Stimulated activated CD8-positive, alpha-beta memory T cell treated with anti-CD3 and anti-CD28 coated beads, Interleukin-4, amount 100 ng/mL, for 1 hour (primary cell): Measurements from ENCODE around the gene FIGNL1.

Experiments used
- DNase-seq, 2 donors: peaks; one replicate each; pipeline ENCODE4 v3.0.0-alpha.2; 2020; ENCODE audit warnings: low read depth in 2 of 2, low spot score in 1 of 2

Gene FIGNL1

DNA sequence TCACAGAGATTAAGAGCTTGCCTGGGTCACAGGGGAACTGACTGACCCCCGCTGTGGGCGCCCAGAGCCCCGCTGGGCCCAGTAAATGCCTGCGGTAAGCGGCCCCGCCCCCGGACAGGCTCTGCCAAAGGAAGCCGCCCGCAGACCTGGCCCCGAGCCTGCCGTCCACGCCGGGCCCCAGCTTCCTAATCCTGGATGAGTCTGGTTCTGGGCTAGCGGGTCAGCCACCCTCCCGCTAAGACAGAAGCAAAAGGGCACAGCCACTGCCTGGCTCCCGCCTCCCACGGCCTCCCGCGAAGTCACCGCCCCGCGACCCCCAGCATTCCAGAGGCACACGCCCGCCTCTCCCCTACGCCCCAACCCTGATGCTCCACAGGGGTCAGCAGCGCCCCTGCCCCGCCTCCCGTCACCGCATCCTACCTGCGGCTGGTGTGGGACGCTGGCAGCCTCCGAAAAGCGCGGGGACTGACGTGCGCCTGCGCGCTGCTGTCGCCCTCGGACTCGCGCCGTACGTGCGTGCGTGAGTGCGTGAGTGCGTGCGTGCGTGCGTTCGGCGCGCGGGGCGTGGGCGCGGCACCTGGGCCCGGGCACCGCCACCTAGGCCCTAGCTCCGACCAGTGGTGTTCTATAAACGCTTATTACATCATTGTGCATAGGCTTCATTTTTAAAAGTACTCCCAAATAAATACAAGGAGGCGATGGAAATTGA, at the start of gene FIGNL1:
FIGNL1 (minus strand) TSS at position 470 of the 709 bp plus-strand sequence. CDS start 3,063 bp downstream, outside the sequence.
- peak; percentile 56 to 59 for DNase-seq

- DNase-seq, result no peak
Measured at GRCh38 chr7:50499092-50499491, 48.9 kb upstream of the FIGNL1 start.

GRCh38 chr7:50497968-50498367, 47.8 kb upstream of the FIGNL1 start:
- no peak for DNase-seq

DNA sequence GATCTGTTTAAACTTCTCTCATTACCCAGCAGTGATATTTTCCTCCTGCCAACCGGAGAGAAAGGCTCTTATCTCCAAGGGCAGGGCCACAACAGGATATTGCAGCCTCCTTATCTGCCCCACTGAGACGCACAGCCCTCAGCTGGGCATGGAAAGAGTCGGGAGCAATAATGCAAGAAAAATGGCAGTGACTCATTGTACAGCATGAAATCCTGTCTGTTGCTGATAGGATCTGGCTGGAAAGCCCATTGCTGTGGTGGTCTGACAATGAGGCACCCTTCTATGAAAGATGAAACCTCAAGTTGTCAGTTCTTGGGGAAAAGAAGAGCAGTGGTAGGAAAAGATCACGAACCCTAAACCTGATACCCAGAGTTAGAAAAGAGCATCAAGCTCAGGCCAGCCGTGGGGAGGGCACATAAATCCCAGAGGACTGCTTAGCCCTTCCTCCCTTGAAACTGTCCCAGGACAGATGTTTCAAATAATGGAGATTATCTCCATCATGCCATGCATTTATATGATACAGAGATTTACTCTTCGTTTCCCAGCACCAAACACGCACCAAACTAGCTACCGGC, 47.0 kb upstream of the FIGNL1 start:
- no peak for DNase-seq

DNA sequence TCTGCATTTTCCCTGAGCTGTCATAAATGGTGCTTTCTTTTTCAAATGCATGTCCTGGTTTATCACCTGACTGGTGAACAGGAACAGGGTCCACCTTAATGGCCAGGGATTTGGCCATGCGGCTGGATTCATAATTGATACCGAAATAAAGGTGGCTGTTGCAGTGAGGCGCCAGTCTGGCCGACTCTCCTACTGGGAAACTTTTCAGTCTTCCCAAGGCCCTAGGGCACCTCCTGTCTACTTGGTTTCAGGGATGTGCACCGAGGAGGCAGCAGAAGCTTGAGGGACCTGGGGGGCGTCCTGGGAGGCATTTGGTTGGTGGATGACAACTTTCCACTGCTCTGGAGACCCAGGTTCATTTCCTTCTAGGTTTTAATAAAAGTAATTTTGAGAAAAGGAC, 46.4 kb upstream of the FIGNL1 start:
- DNase-seq, result no peak

- no peak for DNase-seq
Measured at GRCh38 chr7:50495746-50496145, 45.6 kb upstream of the FIGNL1 start.

DNA sequence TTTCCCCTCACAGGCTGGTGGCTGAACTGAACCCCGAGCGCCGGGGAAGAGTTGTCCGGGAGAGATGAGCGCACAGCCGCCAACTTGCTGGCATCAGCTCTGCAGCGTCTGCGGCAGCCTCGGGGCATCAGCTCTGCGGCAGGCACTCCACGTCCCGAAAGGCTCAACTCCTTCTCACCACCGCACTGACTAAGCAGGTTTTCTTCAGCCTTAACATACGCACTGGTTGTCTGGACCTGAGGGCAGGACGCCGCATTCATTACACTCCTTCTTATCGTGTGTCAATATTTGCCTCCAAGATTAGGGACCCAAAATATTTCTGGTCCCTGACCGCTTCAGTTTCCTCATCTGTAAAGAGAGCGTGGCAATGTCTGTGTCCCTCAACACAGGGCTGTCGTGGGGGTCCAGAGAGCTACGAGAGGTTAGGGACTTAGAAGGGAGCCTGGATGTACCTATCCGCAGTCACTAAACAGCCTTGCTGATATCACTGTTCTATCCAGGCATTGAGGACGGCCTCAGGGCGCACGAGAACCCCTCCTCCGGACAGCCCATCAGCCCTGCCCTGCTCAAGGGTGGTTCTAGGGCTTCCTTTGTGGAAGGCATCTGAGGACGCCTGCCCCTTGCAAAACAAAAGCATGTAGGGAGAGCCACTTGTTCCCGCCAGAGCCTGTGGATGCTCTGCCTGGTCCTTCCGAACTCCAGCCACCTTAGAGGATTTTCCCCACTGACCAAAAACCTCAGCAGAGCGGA, 42.8 kb upstream of the FIGNL1 start:
- DNase-seq, result no peak

DNA sequence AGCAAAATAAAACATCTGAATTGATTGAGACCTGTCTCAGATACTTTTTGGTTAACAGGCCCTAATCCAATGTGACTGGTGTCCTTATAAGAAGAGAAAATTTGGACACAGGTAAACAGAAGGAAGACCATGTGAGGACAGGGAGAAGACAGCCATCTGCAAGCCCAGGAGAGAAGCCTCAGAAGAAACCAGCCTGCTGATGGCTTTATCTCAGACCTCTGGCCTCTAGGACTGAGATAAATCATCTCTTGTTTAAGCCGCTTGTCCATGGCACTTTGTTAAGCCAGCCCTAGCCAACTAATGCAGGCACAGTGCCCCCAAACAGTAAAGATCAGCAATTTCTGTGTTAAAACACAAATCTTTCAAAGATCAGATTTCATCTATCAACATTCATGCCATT, 41.8 kb upstream of the FIGNL1 start:
- DNase-seq, result no peak

DNA sequence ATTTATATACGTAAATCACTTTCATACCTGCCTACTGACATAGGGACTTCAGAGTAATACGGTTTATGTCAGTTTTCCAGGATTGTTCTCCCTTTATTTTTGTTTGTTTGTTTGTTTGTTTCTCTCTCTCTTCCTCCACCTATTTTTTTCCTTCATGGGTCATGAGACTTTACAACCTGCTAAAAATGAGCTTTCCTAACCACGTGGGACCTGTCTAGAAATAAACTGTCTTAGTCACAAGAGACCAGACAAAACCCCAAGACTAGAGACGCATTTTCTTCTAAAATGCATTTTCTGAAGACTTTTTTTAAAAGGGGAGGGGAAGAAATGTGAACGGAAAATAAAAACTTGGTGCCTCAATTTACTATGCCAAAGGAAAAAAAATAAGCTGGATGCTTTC, 41.1 kb upstream of the FIGNL1 start:
- no peak for DNase-seq

DNA sequence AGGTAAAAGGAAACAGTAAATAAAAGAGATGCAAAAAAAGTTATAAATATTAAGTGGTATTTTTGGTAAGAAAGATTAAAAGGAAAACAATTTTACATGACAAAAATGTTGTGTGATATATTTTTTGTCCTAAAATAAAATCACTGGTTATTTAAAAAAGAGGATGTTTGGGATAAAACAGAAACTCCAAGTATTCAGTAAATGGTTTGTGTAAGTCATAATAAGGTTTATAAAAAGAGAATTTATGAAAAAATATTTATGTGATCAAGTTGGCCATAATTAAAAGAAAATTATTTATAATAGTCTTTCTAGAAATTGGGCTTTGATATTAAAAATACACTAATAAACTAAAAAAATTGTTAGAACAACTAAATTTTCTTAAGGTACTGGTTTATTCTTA, 38.2 kb upstream of the FIGNL1 start:
- no peak for DNase-seq

- DNase-seq, result no peak
Measured at GRCh38 chr7:50486512-50486911, 36.4 kb upstream of the FIGNL1 start.

DNA sequence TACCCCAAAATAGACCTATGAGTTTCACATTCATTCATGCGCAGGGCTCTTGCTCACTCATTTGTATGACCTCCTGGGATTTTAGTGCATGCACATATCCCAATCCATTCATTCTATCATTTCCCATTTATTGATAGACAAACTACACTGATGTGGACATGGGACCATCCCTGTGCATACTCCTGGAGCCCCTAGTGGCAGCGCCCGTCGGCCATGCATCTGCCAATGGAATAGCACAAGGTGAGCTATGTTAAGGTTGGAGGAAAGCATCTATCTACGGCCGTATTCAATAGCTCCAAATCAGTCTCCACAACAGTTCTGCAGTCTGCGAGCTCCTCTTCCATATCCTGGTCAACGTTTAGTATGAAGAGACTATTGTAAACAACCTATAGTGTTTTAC, 31.7 kb upstream of the FIGNL1 start:
- DNase-seq, result no peak

DNA sequence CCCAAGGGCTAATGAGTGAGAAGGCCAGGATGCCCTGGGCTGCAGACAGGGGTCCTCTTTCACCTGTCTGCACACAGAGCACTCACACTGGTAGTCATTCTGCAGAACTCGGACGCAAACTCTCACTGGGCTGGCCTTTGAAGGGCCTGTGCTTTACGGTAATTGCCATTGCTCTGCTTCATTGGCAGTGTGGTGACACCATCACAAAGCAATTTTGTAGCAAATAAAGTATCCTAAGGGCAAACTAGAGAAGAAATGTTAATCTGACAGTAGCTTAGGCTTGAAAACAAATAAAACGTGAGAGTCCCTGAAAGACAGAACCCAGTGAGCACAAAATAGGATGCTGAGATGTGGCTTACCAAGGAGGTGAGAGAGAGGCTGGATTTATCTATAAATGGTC, 30.6 kb upstream of the FIGNL1 start:
- DNase-seq, result no peak

DNA sequence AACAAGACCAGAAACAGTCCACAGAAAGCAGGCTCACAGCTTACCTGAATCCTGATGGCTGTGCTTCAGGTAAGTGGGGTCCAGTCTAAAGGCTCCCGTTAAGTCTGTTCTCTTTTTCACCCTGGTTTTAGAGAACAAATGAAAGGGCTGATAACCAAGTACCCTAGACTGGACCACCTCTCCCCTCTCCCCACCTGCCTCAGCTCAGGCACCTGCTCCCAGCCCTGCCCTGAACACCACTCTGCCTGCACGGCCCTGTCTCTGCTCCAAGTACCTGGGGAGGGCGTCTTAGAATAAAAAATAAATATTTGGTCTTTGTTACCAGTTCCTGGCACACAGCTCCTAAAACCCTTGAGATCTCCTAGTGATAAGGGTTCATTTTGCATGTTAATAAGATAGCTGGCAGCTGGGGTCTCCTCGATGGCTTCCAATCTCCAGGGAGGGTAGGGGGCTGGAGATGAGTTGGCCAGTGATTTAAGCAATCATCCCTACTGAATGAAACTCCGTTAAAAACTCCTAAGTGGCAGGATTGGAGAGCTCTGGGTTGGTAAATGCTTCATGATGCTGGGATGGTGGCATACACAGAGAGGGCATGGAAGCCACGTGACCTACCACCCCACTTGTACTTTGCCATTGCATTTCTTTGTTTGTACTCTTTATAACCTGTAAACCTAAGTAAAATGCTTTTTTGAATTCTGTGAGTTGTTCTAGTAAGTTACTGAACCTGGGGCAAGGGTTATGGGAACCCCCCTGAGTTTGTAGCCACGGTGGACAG, 29.8 kb upstream of the FIGNL1 start:
- no peak for DNase-seq

DNA sequence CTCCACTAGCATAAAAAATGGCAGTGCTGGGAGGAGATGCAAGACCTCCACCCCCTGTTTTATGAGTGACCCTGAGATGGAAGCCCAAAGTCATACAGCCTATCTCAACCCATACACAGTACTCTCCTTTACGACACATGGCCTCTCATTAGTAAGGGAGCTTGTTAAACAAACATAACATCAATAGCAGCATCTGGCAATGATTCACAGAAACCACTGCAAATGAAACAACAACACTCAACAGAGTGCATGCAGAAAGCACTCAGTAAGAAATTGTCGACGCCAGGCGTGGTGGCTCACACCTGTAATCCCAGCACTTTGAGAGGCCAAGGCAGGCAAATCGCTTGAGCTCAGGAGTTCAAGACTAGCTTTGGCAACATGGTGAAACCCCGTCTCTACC, 27.5 kb upstream of the FIGNL1 start:
- DNase-seq, result no peak

- DNase-seq, result no peak
Measured at GRCh38 chr7:50476953-50477625, 26.9 kb upstream of the FIGNL1 start.

DNA sequence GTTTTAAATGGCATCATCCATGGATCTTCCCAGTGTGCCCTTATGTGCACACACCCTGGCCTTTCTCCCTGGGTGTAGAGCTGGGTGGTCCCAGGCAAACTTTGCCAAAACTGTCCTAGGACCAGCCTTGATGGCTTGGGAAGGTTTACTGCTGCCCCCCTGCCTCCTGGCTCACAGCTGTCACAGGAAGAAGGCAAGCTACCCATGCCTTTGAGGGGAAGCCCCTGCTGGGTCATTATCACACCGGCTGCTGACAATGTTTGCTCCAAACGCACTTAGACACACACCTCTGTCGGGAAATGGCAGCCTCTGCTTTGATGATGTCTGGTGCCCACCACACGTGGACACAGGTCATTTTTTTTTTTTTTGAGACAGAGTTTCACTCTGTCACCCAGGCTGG, 25.2 kb upstream of the FIGNL1 start:
- no peak for DNase-seq

GRCh38 chr7:50474382-50475160, 24.4 kb upstream of the FIGNL1 start:
- no peak for DNase-seq

DNA sequence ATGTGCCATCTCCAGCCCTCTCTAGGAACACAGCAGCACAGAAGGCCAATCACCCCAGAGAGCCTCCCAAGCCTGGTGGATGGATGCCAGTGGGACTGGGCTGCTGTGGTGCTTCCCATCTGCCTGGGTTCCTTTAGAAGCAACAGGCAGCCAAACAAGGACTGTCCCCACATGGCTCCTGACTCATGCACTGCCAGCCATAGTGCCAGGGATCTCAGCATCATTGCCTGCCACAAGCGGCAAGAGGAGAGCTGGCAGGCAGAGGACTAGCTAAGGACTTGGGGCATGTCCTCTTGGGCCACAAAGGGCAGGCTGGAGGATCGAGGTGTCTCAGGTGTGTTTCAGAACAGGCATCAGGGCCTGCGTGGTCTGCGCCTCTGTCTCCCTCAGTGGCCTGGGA, 23.4 kb upstream of the FIGNL1 start:
- no peak for DNase-seq

DNA sequence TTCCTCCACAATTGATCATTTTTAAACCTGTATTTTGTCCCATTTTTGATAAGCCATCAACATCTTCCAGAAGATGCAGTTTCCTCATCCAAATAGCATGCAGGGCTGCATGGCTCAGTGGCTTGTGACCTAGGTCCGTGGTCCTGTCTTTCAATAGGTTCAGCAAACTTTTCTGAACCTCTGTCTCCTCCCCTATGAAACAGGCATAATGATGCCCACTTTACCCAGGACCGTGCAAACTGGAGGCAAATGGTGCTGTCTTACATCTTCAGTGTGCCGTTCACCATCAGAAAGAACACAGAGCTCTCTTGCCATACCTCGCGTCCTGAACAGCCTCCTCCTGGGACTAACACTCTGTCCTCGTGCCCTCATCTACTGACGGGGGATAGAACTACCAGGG, 22.3 kb upstream of the FIGNL1 start:
- no peak for DNase-seq
